CD8-positive, alpha-beta memory T cell (primary cell): ENCODE results near the gene SIPA1L3. TPM values are rescaled to one million over a fixed set of nuclear protein-coding genes. Genes with fewer than 3 reads are reported as not detected.

Experiments
- CTCF ChIA-PET: fragments of 350-600 bp; sonication (Branson Sonifier 250); formaldehyde crosslinking; loops from one replicate; lab custom pipeline; 2021; ENCODE audit warnings: antibody characterized with exemption; lab: Charles Lee
- POLR2A ChIA-PET: fragments of 350-600 bp; sonication (Branson Sonifier 250); formaldehyde crosslinking; loops from one replicate; lab custom pipeline; 2021; ENCODE audit warnings: antibody characterized with exemption; lab: Charles Lee
- DNase-seq, 5 donors: peaks; one replicate each; pipeline versions ENCODE4 v3.0.0 to v3.0.0-alpha.2; 2020 to 2022; ENCODE audit warnings: mixed read lengths in 1 of 5
- H3K27ac ChIP-seq: one replicate; pipeline ENCODE4 v1.7.0; 2013; ENCODE audit warnings: low read depth, mild to moderate bottlenecking, low read length, moderate library complexity
- H3K27me3 ChIP-seq: 2 replicates; pipeline ENCODE4 v1.7.0; 2013; ENCODE audit warnings: low read length, mild to moderate bottlenecking; ENCODE audit not compliant: insufficient read depth, poor library complexity, severe bottlenecking
- H3K36me3 ChIP-seq: 2 replicates; pipeline ENCODE4 v1.7.0; 2013; ENCODE audit warnings: mild to moderate bottlenecking, low read length, moderate library complexity; ENCODE audit not compliant: insufficient read depth
- H3K4me1 ChIP-seq: 2 replicates; pipeline ENCODE4 v1.7.0; 2013; ENCODE audit warnings: mild to moderate bottlenecking, low read length, moderate library complexity; ENCODE audit not compliant: insufficient read depth
- H3K4me3 ChIP-seq: 2 replicates; pipeline ENCODE4 v1.7.0; 2013; ENCODE audit warnings: mild to moderate bottlenecking, low read length
- H3K9me3 ChIP-seq: 2 replicates; pipeline ENCODE4 v1.7.0; 2013; ENCODE audit warnings: mild to moderate bottlenecking, low read length
- H3K27ac Mint-ChIP-seq, 8 donors: one replicate each; pipeline ENCODE4 v1.8.0; 2020 to 2021; ENCODE audit warnings: mixed read lengths in 8 of 8, mild to moderate bottlenecking in 6 of 8, inconsistent platforms in 3 of 8, moderate library complexity in 3 of 8
- H3K27me3 Mint-ChIP-seq, 2 donors: one replicate each; pipeline ENCODE4 v1.8.0; 2020 to 2021; ENCODE audit warnings: mixed read lengths in 2 of 2, mild to moderate bottlenecking in 1 of 2, moderate library complexity in 1 of 2
- H3K36me3 Mint-ChIP-seq, 3 donors: one replicate each; pipeline ENCODE4 v1.8.0; 2020 to 2021; ENCODE audit warnings: mixed read lengths in 3 of 3, inconsistent platforms in 1 of 3, mild to moderate bottlenecking in 1 of 3
- H3K4me1 Mint-ChIP-seq, 3 donors: one replicate each; pipeline ENCODE4 v1.8.0; 2020 to 2021; ENCODE audit warnings: mixed read lengths in 3 of 3, inconsistent platforms in 1 of 3, mild to moderate bottlenecking in 1 of 3
- H3K4me3 Mint-ChIP-seq, 7 donors: one replicate each; pipeline ENCODE4 v1.8.0; 2020 to 2021; ENCODE audit warnings: mixed read lengths in 7 of 7, mild to moderate bottlenecking in 6 of 7, moderate library complexity in 4 of 7, inconsistent platforms in 2 of 7
- H3K9me3 Mint-ChIP-seq, 5 donors: one replicate each; pipeline ENCODE4 v1.8.0; 2020 to 2022; ENCODE audit warnings: mixed read lengths in 5 of 5, mild to moderate bottlenecking in 3 of 5, moderate library complexity in 2 of 5, inconsistent platforms in 1 of 5
- polyA plus RNA-seq: library from polyadenylated mRNA; unstranded; fragments of 300-500 nt; fragmentation: Illumina TruSeq; gene quantifications from one replicate; pipeline ENCODE4 v1.2.3, GENCODE V29; 2021
- total RNA-seq, 2 experiments: library from RNA; stranded (reverse); gene quantifications; one replicate each; pipeline ENCODE4 v1.2.3, GENCODE V29; 2021

The SIPA1L3 gene
- total and polyA plus RNA-seq, 3 experiments from 2014 or later = 5.4 to 14.8 (median 11.5) TPM

DNA sequence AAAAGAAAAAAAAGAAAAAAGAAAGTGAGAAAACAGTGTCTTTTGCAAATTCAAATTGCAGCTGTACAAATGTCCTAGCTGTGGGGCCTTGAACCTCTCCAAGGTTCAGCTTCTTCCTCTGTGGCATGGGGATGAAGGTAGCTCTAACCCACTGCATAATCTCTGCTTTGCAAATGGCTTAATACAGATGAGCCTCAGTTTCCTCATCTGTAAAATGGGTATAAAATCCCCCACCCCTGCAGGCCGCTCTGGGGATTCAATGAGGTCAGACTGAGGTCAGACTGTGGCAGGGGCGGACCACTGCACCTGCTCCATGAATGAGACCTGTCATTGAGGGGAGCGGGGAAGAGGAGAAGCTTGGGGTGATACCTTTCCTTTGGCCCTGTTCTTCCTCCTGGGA is 311.2 kb downstream of the SIPA1L3 start:
- POLR2A ChIA-PET = no interaction called here
- Mint-ChIP-seq H3K9me3 (peaks cover 0 to 8% (median 4%) of the 10 kb centered on the region in 5 donors), H3K36me3 (peaks cover 0 to 4% (median 0%) of the 10 kb centered on the region in 3 donors), H3K4me1 (peaks cover 14 to 20% (median 19%) of the 10 kb centered on the region in 3 donors), H3K4me3 (no peak overlapping the region), H3K27ac (no peak overlapping the region), H3K27me3 (peaks cover 55 to 60% of the 10 kb centered on the region in 2 donors)
- no peak overlapping the region for H3K4me3 ChIP-seq
- H3K9me3 ChIP-seq = no peaks in the 10 kb centered on the region
- peaks cover 11% of the 10 kb centered on the region for H3K27me3 ChIP-seq
- H3K36me3 ChIP-seq = no peaks in the 10 kb centered on the region
- H3K27ac ChIP-seq = no peak overlapping the region
- H3K4me1 ChIP-seq = peaks cover 11% of the 10 kb centered on the region
- DNase-seq = no peak
- CTCF ChIA-PET = no interaction called here

DNA sequence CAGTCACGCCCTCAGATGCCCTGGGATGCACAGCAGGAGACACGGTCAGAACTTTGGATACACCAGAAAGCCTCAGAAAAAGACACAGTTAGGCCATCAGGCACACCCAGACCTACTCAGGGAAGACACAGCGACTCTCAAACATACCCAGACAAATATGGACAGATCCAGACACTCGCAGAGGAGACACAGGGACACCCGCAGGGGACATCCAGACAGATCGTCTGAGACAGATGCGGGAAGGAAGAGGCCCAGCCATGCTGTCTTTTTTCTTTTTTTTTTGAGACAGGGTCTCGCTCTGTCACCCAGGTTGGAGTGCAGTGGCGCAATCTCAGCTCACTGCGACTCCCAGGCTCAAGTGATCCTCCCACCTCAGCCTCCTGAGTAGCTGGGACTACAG is 312.2 kb downstream of the SIPA1L3 start:
- CTCF ChIA-PET = no interaction called here

DNA sequence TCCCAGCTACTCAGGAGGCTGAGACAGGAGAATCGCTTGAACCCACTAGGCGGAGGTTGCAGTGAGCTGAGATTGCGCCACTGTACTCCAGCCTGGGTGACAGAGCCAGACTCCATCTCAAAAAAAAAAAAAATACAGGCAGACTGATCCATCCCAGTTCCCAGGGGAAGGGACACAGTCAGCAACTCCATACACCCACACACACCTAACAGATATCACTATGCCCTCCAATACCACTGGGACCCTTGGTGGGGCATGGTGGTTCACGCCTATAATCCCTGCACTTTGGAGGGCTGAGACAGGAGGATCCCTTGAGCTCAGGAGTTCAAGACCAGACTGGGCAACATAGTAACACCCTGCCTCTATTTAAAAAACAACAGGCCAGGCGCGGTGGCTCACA is 314.4 kb downstream of the SIPA1L3 start:
- Histone ChIP-seq H3K4me3 (no peak overlapping the region), H3K36me3 (no peaks in the 10 kb centered on the region), H3K27me3 (peaks cover 27% of the 10 kb centered on the region), H3K9me3 (no peaks in the 10 kb centered on the region), H3K27ac (no peak overlapping the region), H3K4me1 (peaks cover 4% of the 10 kb centered on the region)
- Mint-ChIP-seq H3K4me1 (peaks cover 12 to 20% (median 19%) of the 10 kb centered on the region in 3 donors), H3K4me3 (no peak overlapping the region), H3K9me3 (peaks cover 0 to 2% (median 0%) of the 10 kb centered on the region in 5 donors), H3K36me3 (peaks cover 0 to 8% (median 0%) of the 10 kb centered on the region in 3 donors), H3K27me3 (peaks cover 60 to 74% of the 10 kb centered on the region in 2 donors), H3K27ac (no peak overlapping the region)
- CTCF ChIA-PET = no interaction called here
- POLR2A ChIA-PET = no interaction called here
- DNase-seq = no peak

More for the DNA sequence above, 312.2 kb downstream of the SIPA1L3 start:
- H3K27ac Mint-ChIP-seq = no peak overlapping the region
- peaks cover 0 to 8% (median 0%) of the 10 kb centered on the region in 3 donors for H3K36me3 Mint-ChIP-seq
- Histone ChIP-seq H3K27ac (no peak overlapping the region), H3K27me3 (peaks cover 13% of the 10 kb centered on the region), H3K4me1 (peaks cover 7% of the 10 kb centered on the region), H3K4me3 (no peak overlapping the region), H3K9me3 (no peaks in the 10 kb centered on the region), H3K36me3 (no peaks in the 10 kb centered on the region)
- H3K27me3 Mint-ChIP-seq = peaks cover 56 to 64% of the 10 kb centered on the region in 2 donors
- no peak for DNase-seq
- H3K4me3 Mint-ChIP-seq = no peak overlapping the region
- POLR2A ChIA-PET = no interaction called here
- peaks cover 0 to 2% (median under 1%) of the 10 kb centered on the region in 5 donors for H3K9me3 Mint-ChIP-seq
- H3K4me1 Mint-ChIP-seq = peaks cover 12 to 18% (median 18%) of the 10 kb centered on the region in 3 donors

DNA sequence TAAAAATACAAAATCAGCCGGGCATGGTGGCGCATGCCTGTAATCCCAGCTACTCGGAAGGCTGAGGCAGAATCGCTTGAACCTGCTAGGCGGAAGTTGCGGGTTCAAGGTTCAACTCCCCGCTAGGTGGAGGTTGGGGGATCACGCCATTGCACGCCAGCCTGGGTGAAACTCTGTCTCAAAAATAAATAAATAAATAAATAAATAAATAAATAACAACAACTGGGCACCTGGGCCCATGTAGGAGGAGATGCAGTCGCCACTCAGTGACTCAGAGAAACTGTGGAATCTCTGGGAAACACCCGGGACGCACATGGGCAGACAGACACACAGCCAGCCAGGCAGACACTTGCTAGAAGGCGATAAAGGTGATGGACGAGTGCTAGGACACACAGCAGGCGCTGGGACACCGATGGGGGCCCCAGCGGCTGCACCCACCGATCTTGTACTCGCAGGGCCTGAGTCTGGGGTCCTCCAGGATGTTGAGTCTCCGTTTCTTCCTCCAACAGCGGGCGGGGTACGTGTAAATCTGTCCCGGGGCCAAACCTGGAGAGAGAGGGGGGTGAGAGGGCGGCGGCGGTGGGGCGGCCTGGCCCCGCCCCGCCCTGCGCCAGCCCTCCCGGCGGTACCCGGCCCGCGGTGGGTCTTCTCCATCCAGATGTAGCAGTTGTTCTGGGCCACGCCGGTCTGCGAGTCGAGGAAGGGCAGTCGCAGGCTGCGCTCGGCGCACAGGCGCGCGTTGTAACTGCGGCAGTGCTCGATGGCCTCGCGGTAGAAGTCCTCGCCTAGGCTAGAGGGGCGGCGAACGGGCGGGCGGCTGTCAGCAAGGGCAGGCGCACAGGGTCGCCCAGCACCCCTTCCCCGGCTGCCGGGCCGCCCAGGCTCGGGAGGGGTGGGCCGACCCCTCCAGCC is 315.2 kb downstream of the SIPA1L3 start:
- no peaks in the 10 kb centered on the region for H3K36me3 ChIP-seq
- H3K4me1 Mint-ChIP-seq = peaks cover 15 to 22% (median 22%) of the 10 kb centered on the region in 3 donors
- no peak for DNase-seq
- peaks cover 0 to 2% (median 0%) of the 10 kb centered on the region in 5 donors for H3K9me3 Mint-ChIP-seq
- no peaks in the 10 kb centered on the region for H3K9me3 ChIP-seq
- peaks cover 62 to 78% of the 10 kb centered on the region in 2 donors for H3K27me3 Mint-ChIP-seq
- POLR2A ChIA-PET = no interaction called here
- H3K27ac ChIP-seq = no peak overlapping the region
- no peak overlapping the region for H3K4me3 Mint-ChIP-seq
- H3K4me1 ChIP-seq = peaks cover 4% of the 10 kb centered on the region
- H3K27ac Mint-ChIP-seq = no peak overlapping the region
- H3K4me3 ChIP-seq = no peak overlapping the region
- H3K27me3 ChIP-seq = peaks cover 35% of the 10 kb centered on the region
- CTCF ChIA-PET = no interaction called here
- peaks cover 0 to 8% (median 0%) of the 10 kb centered on the region in 3 donors for H3K36me3 Mint-ChIP-seq

DNA sequence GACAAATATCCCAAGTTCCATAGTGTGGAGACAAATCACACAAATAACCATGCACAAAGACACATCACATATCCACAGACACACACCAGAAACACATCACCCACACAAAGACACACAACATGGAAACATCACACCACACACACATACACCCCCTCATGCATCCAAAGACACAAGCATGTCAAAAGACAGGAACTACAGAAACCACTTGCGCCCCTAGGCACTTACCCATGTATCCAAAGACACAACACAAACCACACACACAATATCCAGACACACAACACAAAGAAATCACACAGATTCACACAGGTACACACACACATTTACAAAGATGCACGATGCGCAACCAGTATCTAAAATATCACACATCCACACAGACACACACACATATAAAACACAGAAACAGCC is 316.1 kb downstream of the SIPA1L3 start:
- Histone ChIP-seq H3K4me1 (peaks cover 4% of the 10 kb centered on the region), H3K4me3 (no peak overlapping the region), H3K27me3 (peaks cover 42% of the 10 kb centered on the region), H3K36me3 (no peaks in the 10 kb centered on the region), H3K27ac (no peak overlapping the region), H3K9me3 (no peaks in the 10 kb centered on the region)
- Mint-ChIP-seq H3K4me3 (peak overlapping the region in 5 of 7 donors; percentile 0 to 76 (median 14)), H3K36me3 (peaks cover 0 to 8% (median 0%) of the 10 kb centered on the region in 3 donors), H3K4me1 (peaks cover 15 to 30% (median 22%) of the 10 kb centered on the region in 3 donors), H3K9me3 (peaks cover 0 to 2% (median 0%) of the 10 kb centered on the region in 5 donors), H3K27me3 (peaks cover 66 to 82% of the 10 kb centered on the region in 2 donors), H3K27ac (peak overlapping the region in 2 of 8 donors; percentile 5 to 43)
- DNase-seq = no peak
- ChIA-PET POLR2A (no interaction called here), CTCF (no interaction called here)

DNA sequence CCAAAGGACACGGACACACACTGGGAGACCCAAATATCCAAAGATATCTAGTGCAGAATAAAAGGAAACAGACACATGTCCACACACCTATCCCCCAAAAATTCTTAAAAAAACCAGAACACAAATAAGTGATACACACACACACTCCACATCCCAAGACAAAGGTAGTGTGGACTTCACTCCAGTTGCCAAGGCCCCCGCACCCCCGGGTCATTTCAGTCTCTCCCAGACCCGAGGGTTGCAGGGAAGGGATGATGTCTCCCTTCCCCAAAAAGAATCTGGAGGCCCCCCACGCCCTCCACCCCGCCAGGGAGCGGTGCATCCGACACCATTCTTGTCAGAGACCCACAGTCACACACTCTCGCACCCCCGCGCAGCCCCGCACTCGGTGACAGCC is 316.6 kb downstream of the SIPA1L3 start:
- no peak for DNase-seq
- Mint-ChIP-seq H3K27me3 (peaks cover 64 to 77% of the 10 kb centered on the region in 2 donors), H3K27ac (peak overlapping the region in 2 of 8 donors; percentile 5 to 15), H3K36me3 (peaks cover 0 to 8% (median 0%) of the 10 kb centered on the region in 3 donors), H3K4me3 (peak overlapping the region in 6 of 7 donors; percentile 0 to 76 (median 16)), H3K4me1 (peaks cover 15 to 32% (median 22%) of the 10 kb centered on the region in 3 donors), H3K9me3 (peaks cover 0 to 1% (median 0%) of the 10 kb centered on the region in 5 donors)
- ChIA-PET CTCF (no interaction called here), POLR2A (no interaction called here)
- Histone ChIP-seq H3K4me3 (no peak overlapping the region), H3K27me3 (peaks cover 38% of the 10 kb centered on the region), H3K4me1 (peaks cover 5% of the 10 kb centered on the region), H3K9me3 (no peaks in the 10 kb centered on the region), H3K27ac (no peak overlapping the region), H3K36me3 (no peaks in the 10 kb centered on the region)

DNA sequence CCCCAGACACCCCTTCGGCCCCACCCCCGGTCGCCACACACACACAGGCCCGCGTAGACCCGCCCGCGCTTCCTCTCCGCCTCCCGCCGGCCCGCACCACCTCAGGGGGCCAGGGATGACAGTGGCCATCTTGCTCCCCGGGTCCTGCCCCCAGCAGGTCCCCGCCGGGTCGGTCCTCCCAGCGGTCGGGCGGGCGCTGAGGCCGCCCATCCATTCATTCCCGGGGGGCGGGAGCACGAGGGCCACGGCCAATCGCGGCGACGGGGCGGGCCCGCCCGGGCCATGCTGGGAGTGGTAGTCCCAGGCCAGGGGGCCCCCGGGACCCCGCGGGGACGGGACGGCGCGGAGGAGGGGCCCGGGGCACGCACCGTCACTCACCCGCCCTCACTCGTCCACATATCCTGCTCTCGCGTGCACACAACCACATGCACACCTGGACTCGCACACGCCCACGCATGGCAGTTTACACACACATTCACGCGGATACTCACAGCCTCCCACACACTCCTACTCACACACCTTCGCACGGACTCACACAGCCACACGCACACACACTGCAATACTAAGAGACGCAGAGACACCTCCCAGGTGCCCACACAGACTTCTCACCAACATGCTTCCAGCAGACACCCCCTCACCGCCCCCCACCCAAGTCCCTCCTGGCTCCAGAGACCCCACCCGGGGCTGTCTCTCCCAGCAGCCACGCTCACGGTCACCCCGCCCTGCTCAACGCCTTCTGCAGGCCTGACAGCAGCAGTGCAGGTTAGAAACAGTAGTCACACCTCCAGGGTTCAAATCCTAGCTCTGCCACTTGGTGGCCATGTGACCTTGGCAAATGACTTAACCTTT is 317.2 kb downstream of the SIPA1L3 start, which contains the start of gene DPF1:
Gene DPF1, minus strand, starts transcription at position 209 of the 849 bp plus-strand sequence. Its CDS starts 80 bp downstream, at position 129.
- CTCF ChIA-PET = interaction anchor here (2.9 kb wide), 1 partner anchor 323 kb away, joined by 7 read pairs; no protein-coding TSS in a partner anchor
- Mint-ChIP-seq H3K4me3 (peak within 1 kb of the TSS; percentile 49 to 83 (median 79)), H3K36me3 (peaks cover 0 to 8% (median 0%) of the 10 kb centered on the region in 3 donors), H3K27me3 (peaks cover 66 to 71% of the 10 kb centered on the region in 2 donors), H3K4me1 (peaks cover 18 to 37% (median 22%) of the 10 kb centered on the region in 3 donors), H3K27ac (peak within 1 kb of the TSS in 3 of 8 donors; percentile 15 to 60 (median 43)), H3K9me3 (peaks cover 0 to 1% (median 0%) of the 10 kb centered on the region in 5 donors)
- peak in 4 of 5 donors; percentile 14 to 54 (median 30) for DNase-seq
- peaks cover 11% of the 10 kb centered on the region for H3K4me1 ChIP-seq
- no peaks in the 10 kb centered on the region for H3K9me3 ChIP-seq
- no peak within 1 kb of the TSS for H3K27ac ChIP-seq
- POLR2A ChIA-PET = no interaction called here
- H3K36me3 ChIP-seq = no peaks in the 10 kb centered on the region
- H3K27me3 ChIP-seq = peaks cover 38% of the 10 kb centered on the region
- peak within 1 kb of the TSS; percentile 32 for H3K4me3 ChIP-seq
